ENCODE results near the gene STK10. TPM values are rescaled to one million over a fixed set of nuclear protein-coding genes. Genes with fewer than 3 reads are reported as not detected.
"Not testable (repeated sequence)": the region's sequence is repeated elsewhere in the genome, so short reads cannot be mapped to it uniquely, and the experiment has no call there.

Gene STK10
- total RNA-seq, 3 donors from 2014 or later: 62.1 to 79.0 (median 72.6) TPM

GRCh38 chr5:172029876-172030275, 158.1 kb downstream of the STK10 start:
- H3K4me1 Mint-ChIP-seq (ENCODE audit: low read depth): peaks cover 4% of the 10 kb centered on the region
- ATAC-seq (no peak), DNase-seq (no peak)
- H3K27me3 Mint-ChIP-seq (ENCODE audit: low read depth): no peaks in the 10 kb centered on the region
- H3K36me3 Mint-ChIP-seq (ENCODE audit: insufficient read depth): peaks cover 20% of the 10 kb centered on the region
- no peak overlapping the region for H3K4me3 Mint-ChIP-seq
- H3K9me3 Mint-ChIP-seq: peaks cover 3% of the 10 kb centered on the region

- ATAC-seq (no peak), DNase-seq (no peak)
- H3K36me3 Mint-ChIP-seq (ENCODE audit: insufficient read depth): peaks cover 20% of the 10 kb centered on the region
- H3K27me3 Mint-ChIP-seq (ENCODE audit: low read depth): no peaks in the 10 kb centered on the region
- peaks cover 3% of the 10 kb centered on the region for H3K9me3 Mint-ChIP-seq
- no peak overlapping the region for H3K4me3 Mint-ChIP-seq
- no peaks in the 10 kb centered on the region for H3K4me1 Mint-ChIP-seq (ENCODE audit: low read depth)
Observed at GRCh38 chr5:172028167-172028566, 159.9 kb downstream of the STK10 start.

- H3K4me3 Mint-ChIP-seq; ATAC-seq; H3K27me3 Mint-ChIP-seq (ENCODE audit: low read depth); DNase-seq; H3K36me3 Mint-ChIP-seq (ENCODE audit: insufficient read depth); H3K9me3 Mint-ChIP-seq; H3K4me1 Mint-ChIP-seq (ENCODE audit: low read depth): not testable (repeated sequence)
Observed at GRCh38 chr5:172020110-172020786, 167.8 kb downstream of the STK10 start.

GRCh38 chr5:172015346-172015745, 172.7 kb downstream of the STK10 start:
- H3K27me3 Mint-ChIP-seq (ENCODE audit: low read depth): no peaks in the 10 kb centered on the region

GRCh38 chr5:172010278-172010677, 177.7 kb downstream of the STK10 start:
- Mint-ChIP-seq H3K9me3 (no peaks in the 10 kb centered on the region), H3K4me3 (no peak overlapping the region), H3K27me3 (ENCODE audit: low read depth) (no peaks in the 10 kb centered on the region), H3K36me3 (ENCODE audit: insufficient read depth) (peaks cover 3% of the 10 kb centered on the region), H3K4me1 (ENCODE audit: low read depth) (peaks cover 20% of the 10 kb centered on the region)
- no peak for ATAC-seq
- no peak for DNase-seq

More at GRCh38 chr5:172015346-172015745, 172.7 kb downstream of the STK10 start:
- no peaks in the 10 kb centered on the region for H3K36me3 Mint-ChIP-seq (ENCODE audit: insufficient read depth)
- H3K9me3 Mint-ChIP-seq: no peaks in the 10 kb centered on the region
- H3K4me3 Mint-ChIP-seq: no peak overlapping the region
- no peaks in the 10 kb centered on the region for H3K4me1 Mint-ChIP-seq (ENCODE audit: low read depth)
- DNase-seq (no peak), ATAC-seq (no peak)

GRCh38 chr5:172009536-172010270, 178.3 kb downstream of the STK10 start:
- Mint-ChIP-seq H3K36me3 (ENCODE audit: insufficient read depth) (peaks cover 4% of the 10 kb centered on the region), H3K4me3 (no peak overlapping the region), H3K4me1 (ENCODE audit: low read depth) (peaks cover 25% of the 10 kb centered on the region), H3K27me3 (ENCODE audit: low read depth) (no peaks in the 10 kb centered on the region), H3K9me3 (no peaks in the 10 kb centered on the region)
- ATAC-seq (no peak), DNase-seq (no peak)

GRCh38 chr5:172008689-172009141, 179.3 kb downstream of the STK10 start:
- no peak overlapping the region for H3K4me3 Mint-ChIP-seq
- peaks cover 5% of the 10 kb centered on the region for H3K36me3 Mint-ChIP-seq (ENCODE audit: insufficient read depth)
- no peaks in the 10 kb centered on the region for H3K27me3 Mint-ChIP-seq (ENCODE audit: low read depth)
- H3K9me3 Mint-ChIP-seq: no peaks in the 10 kb centered on the region
- ATAC-seq (no peak), DNase-seq (no peak)
- peaks cover 30% of the 10 kb centered on the region for H3K4me1 Mint-ChIP-seq (ENCODE audit: low read depth)

- no peak for ATAC-seq
- no peaks in the 10 kb centered on the region for H3K9me3 Mint-ChIP-seq
- H3K36me3 Mint-ChIP-seq (ENCODE audit: insufficient read depth): peaks cover 5% of the 10 kb centered on the region
- peak overlapping the region; percentile 96 for H3K4me3 Mint-ChIP-seq
- H3K4me1 Mint-ChIP-seq (ENCODE audit: low read depth): peaks cover 36% of the 10 kb centered on the region
- no peak for DNase-seq
- no peaks in the 10 kb centered on the region for H3K27me3 Mint-ChIP-seq (ENCODE audit: low read depth)
Observed at GRCh38 chr5:172008111-172008455, 179.9 kb downstream of the STK10 start.

- peak overlapping the region; percentile 96 for H3K4me3 Mint-ChIP-seq
- H3K9me3 Mint-ChIP-seq: no peaks in the 10 kb centered on the region
- ATAC-seq (no peak), DNase-seq (no peak)
- peaks cover 42% of the 10 kb centered on the region for H3K4me1 Mint-ChIP-seq (ENCODE audit: low read depth)
- no peaks in the 10 kb centered on the region for H3K27me3 Mint-ChIP-seq (ENCODE audit: low read depth)
- H3K36me3 Mint-ChIP-seq (ENCODE audit: insufficient read depth): peaks cover 5% of the 10 kb centered on the region
Observed at GRCh38 chr5:172007175-172008110, 180.6 kb downstream of the STK10 start.

- Mint-ChIP-seq H3K4me3 (peak within 1 kb of the TSS; percentile 96), H3K36me3 (ENCODE audit: insufficient read depth) (peaks cover 7% of the 10 kb centered on the region), H3K27me3 (ENCODE audit: low read depth) (no peaks in the 10 kb centered on the region), H3K9me3 (no peaks in the 10 kb centered on the region), H3K4me1 (ENCODE audit: low read depth) (peaks cover 51% of the 10 kb centered on the region)
- peak; percentile 88 to 89 for ATAC-seq
- DNase-seq: peak; percentile 89
Observed at GRCh38 chr5:172006321-172007174, 181.5 kb downstream of the STK10 start, which contains the start of gene FBXW11. FBXW11 (minus strand) TSS chr5:172006638; CDS start chr5:172006502, 136 bp downstream.

- ATAC-seq: peak; percentile 7 to 10
- Mint-ChIP-seq H3K36me3 (ENCODE audit: insufficient read depth) (peaks cover 9% of the 10 kb centered on the region), H3K9me3 (no peaks in the 10 kb centered on the region), H3K4me3 (peak overlapping the region; percentile 96), H3K4me1 (ENCODE audit: low read depth) (peaks cover 58% of the 10 kb centered on the region), H3K27me3 (ENCODE audit: low read depth) (no peaks in the 10 kb centered on the region)
- peak; percentile 15 for DNase-seq
Observed at GRCh38 chr5:172005708-172006320, 182.2 kb downstream of the STK10 start.

- H3K36me3 Mint-ChIP-seq (ENCODE audit: insufficient read depth): peaks cover 9% of the 10 kb centered on the region
- H3K4me3 Mint-ChIP-seq: peak overlapping the region; percentile 96
- ATAC-seq (no peak), DNase-seq (peak; percentile 19)
- H3K27me3 Mint-ChIP-seq (ENCODE audit: low read depth): no peaks in the 10 kb centered on the region
- H3K9me3 Mint-ChIP-seq: no peaks in the 10 kb centered on the region
- peaks cover 67% of the 10 kb centered on the region for H3K4me1 Mint-ChIP-seq (ENCODE audit: low read depth)
Observed at GRCh38 chr5:172004824-172005237, 183.2 kb downstream of the STK10 start.

- no peak for ATAC-seq
- Mint-ChIP-seq H3K4me3 (peak overlapping the region; percentile 59), H3K36me3 (ENCODE audit: insufficient read depth) (peaks cover 9% of the 10 kb centered on the region), H3K4me1 (ENCODE audit: low read depth) (peaks cover 75% of the 10 kb centered on the region), H3K9me3 (no peaks in the 10 kb centered on the region), H3K27me3 (ENCODE audit: low read depth) (no peaks in the 10 kb centered on the region)
- DNase-seq: no peak
Observed at GRCh38 chr5:172003746-172004145, 184.3 kb downstream of the STK10 start.
